ENCODE measurements around the gene NMUR2.

The NMUR2 gene

GRCh38 chr5:152405145-152405544 is at the start of gene NMUR2:
Gene NMUR2 (minus strand): TSS chr5:152405279. CDS start chr5:152405113, 166 bp downstream.
- H3K27ac ChIP-seq, result no peak within 1 kb of the TSS

GRCh38 chr5:152443935-152444334 is 38.9 kb upstream of the NMUR2 start:
- H3K27ac ChIP-seq, result no peak overlapping the region
- DNase-seq (ENCODE audit: low read depth, low spot score), result no peak

More at GRCh38 chr5:152405145-152405544, at the start of gene NMUR2:
- no peak for DNase-seq (ENCODE audit: low read depth, low spot score)

- DNase-seq (ENCODE audit: low read depth, low spot score), result no peak
- H3K27ac ChIP-seq, result no peak overlapping the region
Measured at GRCh38 chr5:152439791-152440190, 34.7 kb upstream of the NMUR2 start.

DNA sequence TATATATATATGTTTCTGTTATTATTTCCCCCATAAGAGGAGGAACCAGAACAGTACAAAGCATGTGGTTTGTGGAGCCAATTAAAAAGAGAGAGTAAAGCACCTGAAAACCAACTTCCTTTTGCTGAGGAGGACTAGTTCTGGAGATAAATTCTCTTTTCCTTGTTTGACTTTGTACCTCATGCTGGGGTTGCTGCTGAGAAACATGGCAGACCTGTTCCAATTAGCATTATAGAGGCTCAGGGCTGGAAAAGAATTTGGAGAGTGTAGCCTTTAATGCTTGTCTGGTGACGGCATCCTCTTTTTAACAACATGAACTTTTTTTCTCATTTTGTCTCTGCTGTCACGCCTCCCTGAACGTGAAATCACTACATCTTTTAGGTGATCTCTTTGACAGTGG is 32.8 kb upstream of the NMUR2 start:
- DNase-seq (ENCODE audit: low read depth, low spot score), result no peak
- H3K27ac ChIP-seq, result no peak overlapping the region

GRCh38 chr5:152427721-152428120 is 22.6 kb upstream of the NMUR2 start:
- H3K27ac ChIP-seq, result no peak overlapping the region
- DNase-seq (ENCODE audit: low read depth, low spot score), result no peak

GRCh38 chr5:152425083-152425482 is 20.0 kb upstream of the NMUR2 start:
- no peak for DNase-seq (ENCODE audit: low read depth, low spot score)
- no peak overlapping the region for H3K27ac ChIP-seq

DNA sequence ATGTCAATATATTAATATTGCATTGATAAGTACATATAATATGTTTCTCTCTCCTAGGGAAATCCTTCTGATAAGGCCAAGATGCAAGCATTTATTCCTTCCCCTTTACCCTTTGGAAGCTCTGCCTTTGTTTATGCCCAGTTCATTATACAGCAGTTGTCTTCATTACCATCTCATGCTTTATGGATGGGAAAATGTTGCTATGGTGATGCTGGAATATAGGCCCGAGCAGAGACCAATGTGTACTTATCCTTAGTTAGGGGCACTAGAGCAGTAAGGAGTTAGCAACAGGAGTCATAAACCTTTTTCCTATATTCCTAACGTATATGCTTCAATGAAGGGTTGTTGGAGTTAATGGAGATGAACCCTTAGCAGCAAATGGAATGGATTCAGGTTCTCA is 19.4 kb upstream of the NMUR2 start:
- no peak for DNase-seq (ENCODE audit: low read depth, low spot score)
- H3K27ac ChIP-seq, result no peak overlapping the region

DNA sequence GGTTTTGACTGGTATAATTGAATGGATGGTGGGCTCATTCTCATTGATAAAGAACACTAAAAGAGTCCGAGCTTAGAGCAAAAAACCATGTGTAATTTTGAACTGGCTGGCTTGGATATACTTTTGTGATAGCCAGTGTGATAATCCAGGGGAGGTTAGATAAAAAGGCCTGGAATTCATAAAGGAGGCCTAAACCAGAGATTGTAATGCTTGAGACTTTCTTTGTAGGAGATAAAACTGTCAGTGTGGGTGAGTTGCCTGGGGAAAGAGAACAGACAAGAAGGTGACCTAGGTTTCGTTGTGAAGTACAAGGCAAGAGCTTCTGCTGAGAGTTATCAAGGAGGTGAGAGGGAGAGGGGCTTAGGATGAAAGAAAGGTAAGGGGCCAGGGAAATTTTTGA is 17.0 kb upstream of the NMUR2 start:
- H3K27ac ChIP-seq, result no peak overlapping the region
- DNase-seq (ENCODE audit: low read depth, low spot score), result no peak

- no peak overlapping the region for H3K27ac ChIP-seq
- DNase-seq (ENCODE audit: low read depth, low spot score), result no peak
Measured at GRCh38 chr5:152412129-152412528, 7.0 kb upstream of the NMUR2 start.

DNA sequence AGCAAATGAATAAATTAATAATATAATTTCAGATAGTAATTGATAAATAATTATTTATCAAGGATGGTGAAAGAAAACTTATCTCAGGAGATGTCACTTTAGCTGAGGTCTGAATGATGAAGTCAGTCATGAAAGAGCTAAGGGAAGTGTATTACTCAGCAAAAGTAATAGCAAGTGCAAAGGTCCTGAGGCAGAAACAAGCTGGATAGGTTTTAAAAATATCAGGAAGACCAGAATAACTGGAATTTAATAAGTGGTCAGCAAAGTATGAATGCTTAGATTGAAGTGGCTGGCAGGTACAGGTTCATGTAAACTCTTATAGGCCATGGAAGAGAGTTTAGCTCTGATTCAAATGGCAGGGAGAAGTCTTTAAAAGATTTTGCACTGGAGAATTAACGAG is 1.0 kb upstream of the NMUR2 start:
- no peak overlapping the region for H3K27ac ChIP-seq
- no peak for DNase-seq (ENCODE audit: low read depth, low spot score)

DNA sequence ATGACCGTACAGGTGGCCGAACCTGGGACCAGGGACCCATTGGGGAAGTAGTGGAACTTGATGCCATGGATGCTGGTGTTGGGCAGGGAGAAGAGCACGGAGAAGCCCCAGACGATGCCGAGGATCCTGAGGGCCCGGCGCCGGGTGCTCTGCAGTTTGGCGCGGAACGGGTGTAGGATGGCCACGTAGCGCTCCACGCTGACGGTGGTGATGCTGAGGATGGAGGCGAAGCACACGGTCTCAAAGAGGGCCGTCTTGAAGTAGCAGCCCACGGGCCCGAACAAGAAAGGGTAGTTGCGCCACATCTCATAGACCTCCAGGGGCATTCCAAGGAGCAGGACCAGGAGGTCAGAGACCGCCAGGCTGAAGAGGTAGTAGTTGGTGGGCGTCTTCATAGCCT is 585 bp downstream of the NMUR2 start:
- DNase-seq (ENCODE audit: low read depth, low spot score), result no peak
- H3K27ac ChIP-seq, result no peak overlapping the region

DNA sequence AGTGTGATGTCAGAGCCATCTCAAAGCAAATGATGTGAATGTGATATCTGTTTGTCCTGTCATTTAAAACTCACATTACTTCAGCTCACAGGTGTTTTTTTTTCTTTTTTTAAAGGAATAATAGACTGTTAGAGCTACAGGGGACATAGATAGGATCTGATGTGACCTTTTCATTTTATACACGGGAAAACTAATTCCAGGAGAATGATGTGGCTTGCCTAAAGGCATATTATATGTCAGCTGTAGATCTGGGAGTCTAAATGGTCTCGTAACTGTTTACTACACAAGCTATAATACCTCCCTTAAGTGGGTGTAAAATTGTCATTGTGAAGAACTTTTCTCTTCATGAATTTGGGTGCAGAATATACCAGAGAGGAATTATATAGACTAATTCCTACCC is 2.0 kb downstream of the NMUR2 start:
- H3K27ac ChIP-seq, result no peak overlapping the region

DNA sequence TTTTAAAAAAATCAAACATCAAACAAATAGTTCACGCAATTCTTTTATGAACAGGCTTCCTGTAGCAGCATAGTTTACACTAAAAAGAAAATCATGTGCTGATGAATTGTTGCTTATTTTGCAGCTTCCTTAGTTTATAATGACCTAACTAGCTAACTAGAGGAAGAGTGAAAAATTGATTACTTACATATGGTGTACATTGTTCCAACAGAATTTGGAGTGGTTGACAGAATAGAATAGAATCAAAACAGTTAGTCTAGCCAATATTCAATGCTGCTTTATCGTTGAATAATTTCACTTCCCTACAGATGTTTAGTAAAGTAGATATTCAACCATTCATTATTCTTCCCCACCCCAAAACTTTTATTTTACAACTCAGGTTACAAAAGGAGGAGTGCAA is 4.2 kb downstream of the NMUR2 start:
- no peak overlapping the region for H3K27ac ChIP-seq
- no peak for DNase-seq (ENCODE audit: low read depth, low spot score)

More for the DNA sequence above, 2.0 kb downstream of the NMUR2 start:
- no peak for DNase-seq (ENCODE audit: low read depth, low spot score)

DNA sequence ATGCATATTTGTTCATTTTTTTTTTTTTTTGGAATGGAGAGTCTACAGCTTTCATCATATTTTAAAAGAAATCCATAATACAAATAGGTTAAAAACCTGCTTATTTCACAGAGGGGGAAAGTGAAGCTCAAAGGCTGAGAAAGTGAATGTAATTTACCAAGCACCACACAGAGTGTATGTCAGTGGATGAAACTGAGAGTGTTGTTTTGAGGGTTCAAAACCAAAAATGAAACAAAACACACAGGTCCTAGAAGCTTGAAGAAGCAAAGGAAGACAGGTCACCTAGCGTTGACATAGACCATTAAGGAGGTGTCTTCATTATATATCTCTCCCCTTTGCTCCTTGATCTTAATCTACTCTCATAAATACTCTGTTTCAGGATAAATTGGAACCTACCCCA is 7.5 kb downstream of the NMUR2 start:
- no peak overlapping the region for H3K27ac ChIP-seq
- DNase-seq (ENCODE audit: low read depth, low spot score), result no peak

- no peak for DNase-seq (ENCODE audit: low read depth, low spot score)
- H3K27ac ChIP-seq, result no peak overlapping the region
Measured at GRCh38 chr5:152393441-152393840, 11.6 kb downstream of the NMUR2 start.

- no peak for DNase-seq (ENCODE audit: low read depth, low spot score)
Measured at GRCh38 chr5:152389208-152389849, 15.8 kb downstream of the NMUR2 start.

DNA sequence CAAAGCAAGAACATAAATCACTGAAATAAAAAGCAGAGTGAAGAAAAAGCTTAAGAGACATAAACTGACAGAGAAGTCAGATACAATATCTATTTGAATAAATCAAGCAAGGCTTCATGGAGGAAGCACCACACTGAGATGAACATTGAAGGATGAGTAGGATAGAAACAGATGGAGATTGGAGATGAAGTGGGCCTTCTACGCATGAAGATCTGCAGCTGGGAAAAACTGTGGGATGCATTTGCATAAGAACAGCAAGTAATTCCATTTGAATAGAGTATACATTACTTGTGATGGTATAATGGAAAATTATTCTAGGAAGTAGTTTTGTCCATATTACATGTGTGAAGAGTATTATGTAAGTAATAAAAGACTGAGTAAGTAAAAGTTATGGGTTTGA is 16.5 kb downstream of the NMUR2 start:
- H3K27ac ChIP-seq, result no peak overlapping the region
- DNase-seq (ENCODE audit: low read depth, low spot score), result no peak

More at GRCh38 chr5:152389208-152389849, 15.8 kb downstream of the NMUR2 start:
- no peak overlapping the region for H3K27ac ChIP-seq

DNA sequence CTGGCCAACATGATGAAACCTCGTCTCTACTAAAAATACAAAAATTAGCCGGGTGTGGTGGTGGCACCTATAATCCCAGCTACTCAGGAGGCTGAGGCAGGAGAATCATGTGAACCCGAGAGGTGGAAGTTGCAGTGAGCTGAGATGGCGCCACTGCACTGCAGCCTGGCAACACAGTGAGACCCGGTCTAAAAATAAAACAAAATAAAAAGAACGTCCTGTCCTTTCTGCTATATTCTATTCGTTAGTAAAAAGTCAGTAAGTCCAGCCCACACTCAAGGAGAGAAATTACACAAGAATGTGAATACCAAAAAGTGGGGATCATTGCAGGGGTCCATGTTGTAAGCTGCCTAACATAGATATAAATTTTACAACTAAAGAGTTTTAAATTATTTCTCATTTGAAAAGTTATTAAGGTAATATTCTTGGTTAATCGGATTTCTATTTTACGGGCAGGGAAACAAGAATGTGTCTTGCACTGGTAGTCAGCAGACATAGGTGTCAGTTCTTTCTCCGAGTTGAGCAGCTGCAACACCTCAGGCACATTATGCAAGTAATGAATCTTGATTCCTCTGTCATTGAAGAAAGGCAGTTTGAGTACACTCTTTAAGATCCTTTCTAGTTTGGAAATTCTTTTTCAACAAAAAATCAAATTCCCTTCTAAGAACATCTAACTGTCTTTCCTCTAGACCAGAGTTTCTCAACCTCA is 24.5 kb downstream of the NMUR2 start:
- H3K27ac ChIP-seq, result no peak overlapping the region
- DNase-seq (ENCODE audit: low read depth, low spot score), result no peak

- no peak overlapping the region for H3K27ac ChIP-seq
- DNase-seq (ENCODE audit: low read depth, low spot score), result no peak
Measured at GRCh38 chr5:152379331-152379730, 25.7 kb downstream of the NMUR2 start.

GRCh38 chr5:152378730-152379129 is 26.3 kb downstream of the NMUR2 start:
- H3K27ac ChIP-seq, result no peak overlapping the region
- no peak for DNase-seq (ENCODE audit: low read depth, low spot score)

- H3K27ac ChIP-seq, result no peak overlapping the region
Measured at GRCh38 chr5:152376886-152377285, 28.2 kb downstream of the NMUR2 start.

DNA sequence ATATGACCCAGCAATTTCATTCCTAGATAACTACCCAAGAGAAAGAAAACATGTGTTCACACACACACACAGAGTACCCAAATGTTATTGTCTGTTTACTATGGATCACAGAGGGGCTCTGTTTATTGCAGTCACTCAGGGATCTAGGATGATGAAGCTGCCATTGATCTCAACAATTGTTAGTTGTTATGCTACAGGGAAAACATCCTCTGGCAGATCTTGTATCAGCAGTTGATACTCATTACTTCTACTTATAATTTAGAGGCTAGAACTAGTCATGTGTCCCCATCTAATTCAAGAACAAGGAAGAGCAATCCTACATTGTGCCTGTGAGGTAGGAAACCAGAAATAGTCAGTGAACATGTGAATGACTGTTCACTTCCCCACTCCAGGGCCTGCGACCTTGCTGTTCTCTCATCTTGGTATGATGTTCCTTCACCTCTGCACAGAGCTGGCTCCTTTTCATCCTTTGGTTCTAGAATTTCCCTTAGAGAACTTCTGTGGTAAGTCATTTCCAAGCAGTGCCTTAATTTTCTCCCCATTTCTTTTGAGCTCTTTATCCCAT is 30.3 kb downstream of the NMUR2 start:
- no peak overlapping the region for H3K27ac ChIP-seq
- no peak for DNase-seq (ENCODE audit: low read depth, low spot score)

More at GRCh38 chr5:152376886-152377285, 28.2 kb downstream of the NMUR2 start:
- DNase-seq (ENCODE audit: low read depth, low spot score), result no peak
